Liver (tissue), 3 donors: ENCODE measurements around the gene ACOXL.

Experiments
- CTCF ChIP-seq: fragments of 150-350 bp; IDR thresholded peaks from 2 replicates; pipeline ENCODE4 v1.5.1; 2017; ENCODE audit warnings: improper control_type of control experiment, low read depth, low read length; ENCODE audit not compliant: missing input control
- FOXA1 ChIP-seq: IDR thresholded peaks from 2 replicates; pipeline ENCODE4 v1.6.1; 2016; ENCODE audit warnings: antibody characterized with exemption
- GABPA ChIP-seq, 2 donors: IDR thresholded peaks in 1 of 2; conservative IDR thresholded peaks in 1 of 2; 2 replicates each; pipeline ENCODE4 v1.6.1; 2016; ENCODE audit warnings: antibody characterized with exemption in 2 of 2, mild to moderate bottlenecking in 1 of 2, moderate library complexity in 1 of 2
- JUND ChIP-seq, 2 donors: IDR thresholded peaks; 2 replicates each; pipeline ENCODE4 v1.6.1; 2016; ENCODE audit warnings: antibody characterized with exemption in 2 of 2
- MAX ChIP-seq: IDR thresholded peaks from 2 replicates; pipeline ENCODE4 v1.6.1; 2016; ENCODE audit warnings: antibody characterized with exemption
- NR2F2 ChIP-seq: IDR thresholded peaks from 2 replicates; pipeline ENCODE4 v1.6.1; 2016; ENCODE audit warnings: antibody characterized with exemption
- TAF1 ChIP-seq: conservative IDR thresholded peaks from 2 replicates; pipeline ENCODE4 v1.6.1; 2016; ENCODE audit warnings: antibody characterized with exemption, mild to moderate bottlenecking
- YY1 ChIP-seq: IDR thresholded peaks from 2 replicates; pipeline ENCODE4 v1.6.1; 2016; ENCODE audit warnings: antibody characterized with exemption, mild to moderate bottlenecking
- donor health status: healthy.
- donor health status: healthy.

GRCh38 chr2:111039628-111040383 lies 307.4 kb downstream of the ACOXL start:
- no peak for TF ChIP-seq GABPA (IDR thresholded peaks at IDR 0.05 in 1 of 2, conservative IDR thresholded peaks at IDR 0.05 in 1 of 2)
- no peak for TF ChIP-seq NR2F2
- TF ChIP-seq CTCF, result no peak
- no peak for TF ChIP-seq YY1
- no peak for TF ChIP-seq TAF1
- no peak for TF ChIP-seq MAX
- TF ChIP-seq JUND (IDR thresholded peaks at IDR 0.05), result no peak
- no peak for TF ChIP-seq FOXA1
